Measurements from ENCODE around the gene SPOP.

Gene SPOP

GRCh38 chr17:49708515-49709183 is 30.8 kb upstream of the SPOP start:
- H3K4me1 ChIP-seq (ENCODE audit: insufficient read depth, poor library complexity, severe bottlenecking) = peaks cover 12% of the 10 kb centered on the region
- no peak for DNase-seq (ENCODE audit: low spot score)
- ATAC-seq (ENCODE audit: low read depth) = peak; percentile 14
- H3K36me3 ChIP-seq (ENCODE audit: low read depth) = peaks cover 31% of the 10 kb centered on the region
- H3K9me3 ChIP-seq (ENCODE audit: severe bottlenecking) = no peaks in the 10 kb centered on the region
- H3K4me3 ChIP-seq (ENCODE audit: severe bottlenecking) = peak overlapping the region; percentile 97
- peak; percentile 82 for TF ChIP-seq CTCF (IDR thresholded peaks at IDR 0.05; ENCODE audit: poor library complexity, severe bottlenecking)
- no peaks in the 10 kb centered on the region for H3K27me3 ChIP-seq (ENCODE audit: insufficient read depth, poor library complexity, severe bottlenecking)
- H3K27ac ChIP-seq (ENCODE audit: poor library complexity, severe bottlenecking) = peak overlapping the region; percentile 58

GRCh38 chr17:49707608-49708514 is 30.0 kb upstream of the SPOP start, which contains the start of gene SLC35B1:
TSS of gene SLC35B1 (minus strand) at chr17:49707964. CDS start at chr17:49707833, 131 bp downstream.
- Histone ChIP-seq H3K4me3 (ENCODE audit: severe bottlenecking) (peak within 1 kb of the TSS; percentile 97), H3K4me1 (ENCODE audit: insufficient read depth, poor library complexity, severe bottlenecking) (peaks cover 12% of the 10 kb centered on the region), H3K9me3 (ENCODE audit: severe bottlenecking) (no peaks in the 10 kb centered on the region), H3K36me3 (ENCODE audit: low read depth) (peaks cover 39% of the 10 kb centered on the region), H3K27me3 (ENCODE audit: insufficient read depth, poor library complexity, severe bottlenecking) (no peaks in the 10 kb centered on the region), H3K27ac (ENCODE audit: poor library complexity, severe bottlenecking) (peak within 1 kb of the TSS; percentile 58)
- peak; percentile 94 for ATAC-seq (ENCODE audit: low read depth)
- peak; percentile 99 for DNase-seq (ENCODE audit: low spot score)
- TF ChIP-seq CTCF (IDR thresholded peaks at IDR 0.05; ENCODE audit: poor library complexity, severe bottlenecking) = peak; percentile 97

GRCh38 chr17:49707246-49707607 is 29.3 kb upstream of the SPOP start:
- Histone ChIP-seq H3K4me3 (ENCODE audit: severe bottlenecking) (peak overlapping the region; percentile 97), H3K4me1 (ENCODE audit: insufficient read depth, poor library complexity, severe bottlenecking) (peaks cover 12% of the 10 kb centered on the region), H3K36me3 (ENCODE audit: low read depth) (peaks cover 45% of the 10 kb centered on the region), H3K9me3 (ENCODE audit: severe bottlenecking) (no peaks in the 10 kb centered on the region), H3K27ac (ENCODE audit: poor library complexity, severe bottlenecking) (peak overlapping the region; percentile 58), H3K27me3 (ENCODE audit: insufficient read depth, poor library complexity, severe bottlenecking) (no peaks in the 10 kb centered on the region)
- ATAC-seq (ENCODE audit: low read depth) (no peak), DNase-seq (ENCODE audit: low spot score) (no peak)
- no peak for TF ChIP-seq CTCF (IDR thresholded peaks at IDR 0.05; ENCODE audit: poor library complexity, severe bottlenecking)

GRCh38 chr17:49705254-49705653 is 27.4 kb upstream of the SPOP start:
- no peak overlapping the region for H3K4me3 ChIP-seq (ENCODE audit: severe bottlenecking)
- TF ChIP-seq CTCF (IDR thresholded peaks at IDR 0.05; ENCODE audit: poor library complexity, severe bottlenecking) = no peak

More at GRCh38 chr17:49705254-49705653, 27.4 kb upstream of the SPOP start:
- H3K9me3 ChIP-seq (ENCODE audit: severe bottlenecking) = no peaks in the 10 kb centered on the region
- no peak for DNase-seq (ENCODE audit: low spot score)
- peaks cover 12% of the 10 kb centered on the region for H3K4me1 ChIP-seq (ENCODE audit: insufficient read depth, poor library complexity, severe bottlenecking)
- no peak for ATAC-seq (ENCODE audit: low read depth)
- H3K36me3 ChIP-seq (ENCODE audit: low read depth) = peaks cover 65% of the 10 kb centered on the region
- H3K27me3 ChIP-seq (ENCODE audit: insufficient read depth, poor library complexity, severe bottlenecking) = no peaks in the 10 kb centered on the region
- H3K27ac ChIP-seq (ENCODE audit: poor library complexity, severe bottlenecking) = no peak overlapping the region

Measured in RWPE2 (cell line).